ENCODE data around the gene CDKAL1. TPM values are rescaled to one million over a fixed set of nuclear protein-coding genes. Genes with fewer than 3 reads are reported as not detected.

CDKAL1 gene
- total RNA-seq, 8 experiments from 2014 or later: 16.1 to 25.2 (median 20.2) TPM

GRCh38 chr6:20563377-20563776 lies 29.1 kb downstream of the CDKAL1 start:
- 56 to 100% (median 93%) methylated on average over 1 to 2 of the region's 2 CpGs; no CpG with 5 or more reads in 2 of the 10 experiments for WGBS, 10 experiments
- peaks cover 10 to 43% of the 10 kb centered on the region in 2 donors for H3K4me1 ChIP-seq (replicated peaks in 1 of 2)
- H3K4me3 ChIP-seq: no peak overlapping the region
- no peak for ATAC-seq (replicated peaks in 6 of 8)
- H3K27ac ChIP-seq: no peak overlapping the region
- in situ Hi-C loops (cut with MboI; ENCODE audit: low pct_unique_long_range_greater_than_20kb in 2 of 9, low sequenced_read_pairs in 9 of 9, unreplicated experiment in 9 of 9): loop anchor here in 6 of 9 experiments (10.0 to 25.0 kb wide), 3 partner anchors 1021 to 1574 kb away; partner anchors contain the start of gene SOX4 (in 4 of the 6)

- no peak overlapping the region for H3K27ac ChIP-seq
- in situ Hi-C loops (cut with MboI; ENCODE audit: low pct_unique_long_range_greater_than_20kb in 2 of 9, low sequenced_read_pairs in 9 of 9, unreplicated experiment in 9 of 9): loop anchor here in 6 of 9 experiments (10.0 to 25.0 kb wide), 3 partner anchors 1021 to 1573 kb away; partner anchors contain the start of gene SOX4 (in 4 of the 6)
- H3K4me1 ChIP-seq (replicated peaks in 1 of 2): peaks cover 10 to 43% of the 10 kb centered on the region in 2 donors
- no peak for ATAC-seq (replicated peaks in 6 of 8)
- H3K4me3 ChIP-seq: no peak overlapping the region
Measured at GRCh38 chr6:20564269-20564668, 30.0 kb downstream of the CDKAL1 start.

GRCh38 chr6:20564777-20565176 lies 30.5 kb downstream of the CDKAL1 start:
- no peak overlapping the region for H3K4me3 ChIP-seq
- in situ Hi-C loops (cut with MboI; ENCODE audit: low pct_unique_long_range_greater_than_20kb in 2 of 9, low sequenced_read_pairs in 9 of 9, unreplicated experiment in 9 of 9): loop anchor here in 6 of 9 experiments (10.0 to 25.0 kb wide), 3 partner anchors 1020 to 1573 kb away; partner anchors contain the start of gene SOX4 (in 4 of the 6)
- no peak for ATAC-seq (replicated peaks in 6 of 8)
- H3K27ac ChIP-seq: no peak overlapping the region
- peaks cover 10 to 43% of the 10 kb centered on the region in 2 donors for H3K4me1 ChIP-seq (replicated peaks in 1 of 2)
- WGBS, 10 experiments: 0 to 100% (median 71%) methylated on average over 1 to 2 of the region's 2 CpGs; no CpG with 5 or more reads in 3 of the 10 experiments

- ATAC-seq (replicated peaks in 6 of 8): peak in 2 of 8 experiments; percentile 46 to 87
- Histone ChIP-seq H3K4me3 (no peak overlapping the region), H3K4me1 (replicated peaks in 1 of 2) (peaks cover 10 to 40% of the 10 kb centered on the region in 2 donors), H3K27ac (no peak overlapping the region)
- in situ Hi-C loops (cut with MboI; ENCODE audit: low pct_unique_long_range_greater_than_20kb in 2 of 9, low sequenced_read_pairs in 9 of 9, unreplicated experiment in 9 of 9): loop anchor here in 6 of 9 experiments (10.0 to 25.0 kb wide), 3 partner anchors 1019 to 1572 kb away; partner anchors contain the start of gene SOX4 (in 4 of the 6)
- WGBS, 10 experiments: 0 to 100% (median 71%) methylated on average over 1 to 2 of the region's 2 CpGs
Measured at GRCh38 chr6:20565342-20565741, 31.1 kb downstream of the CDKAL1 start.

- in situ Hi-C loops (cut with MboI; ENCODE audit: low pct_unique_long_range_greater_than_20kb in 2 of 9, low sequenced_read_pairs in 9 of 9, unreplicated experiment in 9 of 9): loop anchor here in 6 of 9 experiments (10.0 to 25.0 kb wide), 3 partner anchors 1019 to 1571 kb away; partner anchors contain the start of gene SOX4 (in 4 of the 6)
- Histone ChIP-seq H3K4me1 (replicated peaks in 1 of 2) (peaks cover 10 to 34% of the 10 kb centered on the region in 2 donors), H3K27ac (no peak overlapping the region), H3K4me3 (no peak overlapping the region)
- peak in 6 of 8 experiments; percentile 40 to 72 (median 62) for ATAC-seq (replicated peaks in 6 of 8)
- WGBS, 10 experiments: 7 to 93% (median 62%) methylated on average over 2 to 3 of the region's 3 CpGs; no CpG with 5 or more reads in 1 of the 10 experiments
Measured at GRCh38 chr6:20566109-20566508, 31.9 kb downstream of the CDKAL1 start.

- in situ Hi-C loops (cut with MboI; ENCODE audit: low pct_unique_long_range_greater_than_20kb in 2 of 9, low sequenced_read_pairs in 9 of 9, unreplicated experiment in 9 of 9): loop anchor here in 6 of 9 experiments (10.0 to 25.0 kb wide), 3 partner anchors 1016 to 1568 kb away; partner anchors contain the start of gene SOX4 (in 4 of the 6)
- ATAC-seq (replicated peaks in 6 of 8): no peak
- H3K4me1 ChIP-seq (replicated peaks in 1 of 2): peaks cover 12 to 47% of the 10 kb centered on the region in 2 donors
- H3K4me3 ChIP-seq: no peak overlapping the region
- no peak overlapping the region for H3K27ac ChIP-seq
- 34 to 100% (median 86%) methylated on average over 1 to 3 of the region's 3 CpGs for WGBS, 10 experiments
Measured at GRCh38 chr6:20569000-20569610, 34.8 kb downstream of the CDKAL1 start.

- no peak for ATAC-seq (replicated peaks in 6 of 8)
- Histone ChIP-seq H3K4me3 (no peak overlapping the region), H3K27ac (no peak overlapping the region), H3K4me1 (replicated peaks in 1 of 2) (peaks cover 5 to 44% of the 10 kb centered on the region in 2 donors)
- in situ Hi-C loops (cut with MboI; ENCODE audit: low pct_unique_long_range_greater_than_20kb in 2 of 9, low sequenced_read_pairs in 9 of 9, unreplicated experiment in 9 of 9): loop anchor here in 4 of 9 experiments (25.0 kb wide), 2 partner anchors 1016 to 1566 kb away; partner anchors contain the start of gene SOX4 (in 4 of the 4)
Measured at GRCh38 chr6:20571261-20571660, 37.0 kb downstream of the CDKAL1 start.

- ATAC-seq (replicated peaks in 6 of 8): peak in 1 of 8 experiments; percentile 48
- peaks cover 5 to 36% of the 10 kb centered on the region in 2 donors for H3K4me1 ChIP-seq (replicated peaks in 1 of 2)
- in situ Hi-C loops (cut with MboI; ENCODE audit: low pct_unique_long_range_greater_than_20kb in 2 of 9, low sequenced_read_pairs in 9 of 9, unreplicated experiment in 9 of 9): loop anchor here in 4 of 9 experiments (25.0 kb wide), 2 partner anchors 1015 to 1565 kb away; partner anchors contain the start of gene SOX4 (in 4 of the 4)
- no peak overlapping the region for H3K4me3 ChIP-seq
- WGBS, 10 experiments: 0 to 100% (median 70%) methylated on average over 1 to 2 of the region's 2 CpGs; no CpG with 5 or more reads in 1 of the 10 experiments
- H3K27ac ChIP-seq: no peak overlapping the region
Measured at GRCh38 chr6:20572288-20572687, 38.0 kb downstream of the CDKAL1 start.

GRCh38 chr6:20572940-20573339 lies 38.7 kb downstream of the CDKAL1 start:
- 83 to 100% (median 100%) methylated on average over 1 of the region's 1 CpG; no CpG with 5 or more reads in 2 of the 10 experiments for WGBS, 10 experiments
- Histone ChIP-seq H3K27ac (no peak overlapping the region), H3K4me3 (no peak overlapping the region), H3K4me1 (replicated peaks in 1 of 2) (peaks cover 5 to 38% of the 10 kb centered on the region in 2 donors)
- in situ Hi-C loops (cut with MboI; ENCODE audit: low pct_unique_long_range_greater_than_20kb in 2 of 9, low sequenced_read_pairs in 9 of 9, unreplicated experiment in 9 of 9): loop anchor here in 4 of 9 experiments (25.0 kb wide), 2 partner anchors 1014 to 1564 kb away; partner anchors contain the start of gene SOX4 (in 4 of the 4)
- ATAC-seq (replicated peaks in 6 of 8): no peak

GRCh38 chr6:20574355-20574754 lies 40.1 kb downstream of the CDKAL1 start:
- Histone ChIP-seq H3K27ac (no peak overlapping the region), H3K4me3 (no peak overlapping the region), H3K4me1 (replicated peaks in 1 of 2) (peaks cover 5 to 38% of the 10 kb centered on the region in 2 donors)
- in situ Hi-C loops (cut with MboI; ENCODE audit: low pct_unique_long_range_greater_than_20kb in 2 of 9, low sequenced_read_pairs in 9 of 9, unreplicated experiment in 9 of 9): loop anchor here in 4 of 9 experiments (25.0 kb wide), 2 partner anchors 1013 to 1563 kb away; partner anchors contain the start of gene SOX4 (in 4 of the 4)
- no peak for ATAC-seq (replicated peaks in 6 of 8)

GRCh38 chr6:20575125-20575524 lies 40.9 kb downstream of the CDKAL1 start:
- H3K27ac ChIP-seq: no peak overlapping the region
- WGBS, 10 experiments: 40 to 100% (median 89%) methylated on average over 1 of the region's 1 CpG; no CpG with 5 or more reads in 1 of the 10 experiments
- no peak overlapping the region for H3K4me3 ChIP-seq
- in situ Hi-C loops (cut with MboI; ENCODE audit: low pct_unique_long_range_greater_than_20kb in 2 of 9, low sequenced_read_pairs in 9 of 9, unreplicated experiment in 9 of 9): no loop called here
- ATAC-seq (replicated peaks in 6 of 8): no peak
- peaks cover 5 to 38% of the 10 kb centered on the region in 2 donors for H3K4me1 ChIP-seq (replicated peaks in 1 of 2)

GRCh38 chr6:20575704-20576451 lies 41.6 kb downstream of the CDKAL1 start:
- peak in 2 of 8 experiments; percentile 23 to 26 for ATAC-seq (replicated peaks in 6 of 8)
- in situ Hi-C loops (cut with MboI; ENCODE audit: low pct_unique_long_range_greater_than_20kb in 2 of 9, low sequenced_read_pairs in 9 of 9, unreplicated experiment in 9 of 9): no loop called here
- Histone ChIP-seq H3K27ac (no peak overlapping the region), H3K4me1 (replicated peaks in 1 of 2) (peaks cover 5 to 38% of the 10 kb centered on the region in 2 donors), H3K4me3 (no peak overlapping the region)
- 35 to 95% (median 69%) methylated on average over 2 to 4 of the region's 4 CpGs; no CpG with 5 or more reads in 1 of the 10 experiments for WGBS, 10 experiments

Measured in motor neuron (in vitro differentiated cells).